ENCODE data around the gene DGKB.
A peak's percentile ranks its signal among the peaks of the same experiment; 100 is the strongest.

Gene DGKB

GRCh38 chr7:14552060-14552459 is 350.5 kb downstream of the DGKB start:
- no peak for TF ChIP-seq GATA2 (IDR thresholded peaks at IDR 0.05; ENCODE audit: low read depth, low read length)

- TF ChIP-seq GATA3 (IDR thresholded peaks at IDR 0.05; ENCODE audit: low read depth, low read length), result no peak
- no peak for TF ChIP-seq GATA2 (IDR thresholded peaks at IDR 0.05; ENCODE audit: low read depth, low read length)
Measured at GRCh38 chr7:14551310-14551709, 351.2 kb downstream of the DGKB start.

- TF ChIP-seq GATA2 (IDR thresholded peaks at IDR 0.05; ENCODE audit: low read depth, low read length) (peak; percentile 71), GATA3 (IDR thresholded peaks at IDR 0.05; ENCODE audit: low read depth, low read length) (peak; percentile 75)
Measured at GRCh38 chr7:14542624-14543023, 359.9 kb downstream of the DGKB start.

- TF ChIP-seq GATA3 (IDR thresholded peaks at IDR 0.05; ENCODE audit: low read depth, low read length) (no peak), GATA2 (IDR thresholded peaks at IDR 0.05; ENCODE audit: low read depth, low read length) (no peak)
Measured at GRCh38 chr7:14521183-14521582, 381.4 kb downstream of the DGKB start.

GRCh38 chr7:14510268-14510667 is 392.3 kb downstream of the DGKB start:
- TF ChIP-seq GATA2 (IDR thresholded peaks at IDR 0.05; ENCODE audit: low read depth, low read length) (no peak), GATA3 (IDR thresholded peaks at IDR 0.05; ENCODE audit: low read depth, low read length) (no peak)

- TF ChIP-seq GATA2 (IDR thresholded peaks at IDR 0.05; ENCODE audit: low read depth, low read length), result no peak
- no peak for TF ChIP-seq GATA3 (IDR thresholded peaks at IDR 0.05; ENCODE audit: low read depth, low read length)
Measured at GRCh38 chr7:14507617-14508016, 394.9 kb downstream of the DGKB start.

GRCh38 chr7:14505906-14506305 is 396.6 kb downstream of the DGKB start:
- TF ChIP-seq GATA3 (IDR thresholded peaks at IDR 0.05; ENCODE audit: low read depth, low read length) (no peak), GATA2 (IDR thresholded peaks at IDR 0.05; ENCODE audit: low read depth, low read length) (no peak)

- no peak for TF ChIP-seq GATA3 (IDR thresholded peaks at IDR 0.05; ENCODE audit: low read depth, low read length)
- TF ChIP-seq GATA2 (IDR thresholded peaks at IDR 0.05; ENCODE audit: low read depth, low read length), result no peak
Measured at GRCh38 chr7:14504134-14504533, 398.4 kb downstream of the DGKB start.

GRCh38 chr7:14503623-14504022 is 398.9 kb downstream of the DGKB start:
- TF ChIP-seq GATA2 (IDR thresholded peaks at IDR 0.05; ENCODE audit: low read depth, low read length) (no peak), GATA3 (IDR thresholded peaks at IDR 0.05; ENCODE audit: low read depth, low read length) (no peak)

GRCh38 chr7:14501436-14501835 is 401.1 kb downstream of the DGKB start:
- TF ChIP-seq GATA2 (IDR thresholded peaks at IDR 0.05; ENCODE audit: low read depth, low read length) (no peak), GATA3 (IDR thresholded peaks at IDR 0.05; ENCODE audit: low read depth, low read length) (no peak)

GRCh38 chr7:14497390-14497789 is 405.2 kb downstream of the DGKB start:
- no peak for TF ChIP-seq GATA2 (IDR thresholded peaks at IDR 0.05; ENCODE audit: low read depth, low read length)
- no peak for TF ChIP-seq GATA3 (IDR thresholded peaks at IDR 0.05; ENCODE audit: low read depth, low read length)

GRCh38 chr7:14495633-14496032 is 406.9 kb downstream of the DGKB start:
- TF ChIP-seq GATA2 (IDR thresholded peaks at IDR 0.05; ENCODE audit: low read depth, low read length) (no peak), GATA3 (IDR thresholded peaks at IDR 0.05; ENCODE audit: low read depth, low read length) (no peak)

GRCh38 chr7:14487701-14488395 is 414.7 kb downstream of the DGKB start:
- TF ChIP-seq GATA3 (IDR thresholded peaks at IDR 0.05; ENCODE audit: low read depth, low read length) (no peak), GATA2 (IDR thresholded peaks at IDR 0.05; ENCODE audit: low read depth, low read length) (no peak)

GRCh38 chr7:14483663-14484062 is 418.9 kb downstream of the DGKB start:
- TF ChIP-seq GATA3 (IDR thresholded peaks at IDR 0.05; ENCODE audit: low read depth, low read length), result no peak

- no peak for TF ChIP-seq GATA3 (IDR thresholded peaks at IDR 0.05; ENCODE audit: low read depth, low read length)
- no peak for TF ChIP-seq GATA2 (IDR thresholded peaks at IDR 0.05; ENCODE audit: low read depth, low read length)
Measured at GRCh38 chr7:14480281-14480680, 422.3 kb downstream of the DGKB start.
